Endothelial cell of umbilical vein (primary cell): Measurements from ENCODE around the gene STAT4. TPM values are rescaled to one million over a fixed set of nuclear protein-coding genes. Genes with fewer than 3 reads are reported as not detected.

Source experiments
- Bru-seq: library from RNA; stranded (reverse); fragments of 400-500 nt; gene quantifications from one replicate; lab custom pipeline; 2021; lab: Mats Ljungman, UMichigan
- BruChase-seq, 2 experiments: library from RNA; stranded (reverse); fragments of 400-500 nt; gene quantifications; one replicate each; lab custom pipeline; 2021; lab: Mats Ljungman, UMichigan
- BruUV-seq: library from RNA; stranded (reverse); fragments of 400-500 nt; replicated peaks from 2 replicates; lab custom pipeline; 2021; lab: Mats Ljungman, UMichigan
- CTCF ChIA-PET: fragments of 300-600, 350-600 bp; sonication (Branson Sonifier 250); formaldehyde crosslinking; loops from one replicate; lab custom pipeline; 2021; ENCODE audit warnings: antibody characterized with exemption, inconsistent platforms; lab: Charles Lee
- POLR2A ChIA-PET: fragments of 300-600, 350-600 bp; sonication (Branson Sonifier 250); formaldehyde crosslinking; loops from one replicate; lab custom pipeline; 2021; ENCODE audit warnings: antibody characterized with exemption, inconsistent platforms; lab: Charles Lee
- DNase-seq: peaks from one replicate; pipeline ENCODE4 v3.0.0-alpha.2; 2011; ENCODE audit warnings: low read depth, low spot score
- FAIRE-seq: peaks from 2 replicates; lab custom pipeline; 2011; peaks lifted over from hg19 to GRCh38; lab: Jason Lieb, UNC
- H2AFZ ChIP-seq: 2 replicates; pipeline ENCODE4 v1.6.0; 2012; ENCODE audit warnings: low read depth, low read length, control low read depth, inconsistent platforms
- H3K27ac ChIP-seq: 2 replicates; pipeline ENCODE4 v1.5.1; 2011; ENCODE audit warnings: low read depth, mild to moderate bottlenecking, control low read depth, low read length, moderate library complexity; ENCODE audit not compliant: insufficient read depth
- H3K27me3 ChIP-seq, 2 experiments: 2 replicates each; pipeline versions ENCODE4 v1.6.0 to v1.6.1; 2011; ENCODE audit warnings: low read length in 2 of 2, mixed read lengths in 1 of 2; ENCODE audit not compliant: control insufficient read depth in 2 of 2, insufficient read depth in 2 of 2
- H3K36me3 ChIP-seq, 2 experiments: 2 replicates in 1 of 2; 3 replicates in 1 of 2; pipeline ENCODE4 v1.5.1; 2011; ENCODE audit warnings: low read length in 2 of 2, mild to moderate bottlenecking in 1 of 2, moderate library complexity in 1 of 2; ENCODE audit not compliant: control insufficient read depth in 2 of 2, insufficient read depth in 2 of 2; ENCODE audit errors: extremely low read depth in 1 of 2
- H3K4me1 ChIP-seq: 3 replicates; pipeline ENCODE4 v1.5.1; 2011; ENCODE audit warnings: mild to moderate bottlenecking, low read length; ENCODE audit not compliant: control insufficient read depth, insufficient read depth; ENCODE audit errors: extremely low read depth
- H3K4me2 ChIP-seq: 2 replicates; pipeline ENCODE4 v1.6.1; 2011; ENCODE audit warnings: low read length, control low read depth, mixed read lengths; ENCODE audit not compliant: insufficient read depth
- H3K4me3 ChIP-seq, 3 experiments: fragments of 200-600 bp in 1 of 3; sonication (generic), shearing (Covaris generic) in 1 of 3; replicated peaks in 1 of 3; 2 replicates each; pipeline ENCODE4 v1.5.1; 2011 to 2016; ENCODE audit warnings: control low read depth in 3 of 3, low read length in 3 of 3, mild to moderate bottlenecking in 2 of 3, inconsistent platforms in 1 of 3, low read depth in 1 of 3, moderate library complexity in 1 of 3; ENCODE audit not compliant: insufficient read depth in 1 of 3
- H3K79me2 ChIP-seq: 2 replicates; pipeline ENCODE4 v1.6.0; 2012; ENCODE audit warnings: low read length, inconsistent platforms; ENCODE audit not compliant: control insufficient read depth, insufficient read depth
- H3K9ac ChIP-seq: replicated peaks from 2 replicates; pipeline ENCODE3; 2011; ENCODE audit warnings: low read length, control low read depth; ENCODE audit not compliant: insufficient read depth; ENCODE audit errors: extremely low read depth
- H3K9me1 ChIP-seq: replicated peaks from 3 replicates; pipeline ENCODE4 v1.6.0; 2011; ENCODE audit warnings: mild to moderate bottlenecking, low read length; ENCODE audit not compliant: control insufficient read depth, insufficient read depth; ENCODE audit errors: extremely low read depth
- H3K9me3 ChIP-seq: replicated peaks from 2 replicates; pipeline ENCODE4 v1.5.1; 2012; ENCODE audit warnings: low read length, inconsistent platforms; ENCODE audit not compliant: control insufficient read depth, insufficient read depth
- H4K20me1 ChIP-seq: replicated peaks from 2 replicates; pipeline ENCODE3; 2011; ENCODE audit warnings: mild to moderate bottlenecking, low read length; ENCODE audit not compliant: control insufficient read depth, insufficient read depth; ENCODE audit errors: extremely low read depth
- CTCF ChIP-seq, 2 donors: IDR thresholded peaks; 1 replicate in 1 of 2; 2 replicates in 1 of 2; pipeline ENCODE4 v1.5.1; 2011; ENCODE audit warnings: low read length in 2 of 2, mild to moderate bottlenecking in 2 of 2, moderate library complexity in 2 of 2, control low read depth in 1 of 2, inconsistent platforms in 1 of 2, low read depth in 1 of 2; ENCODE audit not compliant: insufficient read depth in 1 of 2; ENCODE audit errors: extremely low read depth in 1 of 2
- EZH2 ChIP-seq: IDR thresholded peaks from 2 replicates; pipeline ENCODE4 v1.6.1; 2012; ENCODE audit warnings: borderline replicate concordance, low read depth, mild to moderate bottlenecking, moderate library complexity, low read length, inconsistent platforms; ENCODE audit not compliant: severe bottlenecking
- FOS ChIP-seq: IDR thresholded peaks from 2 replicates; pipeline ENCODE4 v1.6.1; 2011; ENCODE audit warnings: mild to moderate bottlenecking, low read length, moderate library complexity, borderline replicate concordance; ENCODE audit not compliant: insufficient read depth
- GATA2 ChIP-seq: IDR thresholded peaks from 2 replicates; pipeline ENCODE4 v1.7.0; 2011; ENCODE audit warnings: low read depth, mild to moderate bottlenecking, moderate library complexity, mixed read lengths, low read length; ENCODE audit not compliant: insufficient read length, insufficient read depth
- JUN ChIP-seq: IDR thresholded peaks from 2 replicates; pipeline ENCODE4 v1.6.1; 2011; ENCODE audit warnings: borderline replicate concordance, low read depth; ENCODE audit not compliant: insufficient read length, insufficient read depth
- MYC ChIP-seq: IDR thresholded peaks from one replicate; pipeline ENCODE4 v1.6.1; 2011; ENCODE audit warnings: mild to moderate bottlenecking, low read depth, low read length
- POLR2A ChIP-seq: IDR thresholded peaks from 2 replicates; pipeline ENCODE4 v1.6.1; 2012; ENCODE audit warnings: low read depth, mild to moderate bottlenecking, control low read depth, low read length
- POLR2AphosphoS5 ChIP-seq: IDR thresholded peaks from 2 replicates; pipeline ENCODE4 v1.6.1; 2012; ENCODE audit warnings: low read depth, mild to moderate bottlenecking, control low read depth, low read length, moderate library complexity; ENCODE audit not compliant: insufficient read depth
- dilution Hi-C: fragments of 300-500 bp; cut with MboI; formaldehyde crosslinking; loops from one replicate; pipeline ENCODE4 v1.15.0; 2019; ENCODE audit warnings: low sequenced_read_pairs; ENCODE audit not compliant: extremely low pct_ligation_motif_present
- intact Hi-C: fragments of 100-400 bp; cut with micrococcal nuclease; formaldehyde crosslinking; loops from one replicate; pipeline ENCODE4 v1.10.0; 2022
- long read RNA-seq: library from polyadenylated mRNA; stranded (forward); transcript quantifications from one replicate; pipeline ENCODE4 v2.0.0, GENCODE V29; 2021
- polyA minus RNA-seq, 3 experiments: library from RNA; depleted of rRNA, polyadenylated mRNA; stranded (reverse); fragments of >200 nt; gene quantifications; 1 replicate in 1 of 3; 2 replicates in 2 of 3; pipeline ENCODE4 v1.2.3, GENCODE V29; 2011
- polyA plus RNA-seq, 4 experiments: library from polyadenylated mRNA; depleted of rRNA in 3 of 4; stranded (reverse) in 3 of 4; unstranded in 1 of 4; fragments of >200 nt; gene quantifications; 2 replicates each; pipeline versions ENCODE4 v1.2.1 to v1.2.3, GENCODE V29; 2011 to 2012; ENCODE audit warnings: missing spikeins in 1 of 4
- total RNA-seq: library from RNA; stranded (reverse); gene quantifications from 2 replicates; pipeline ENCODE4 v1.2.3, GENCODE V29; 2021
- TF ChIP-seq, protein P1 (sequence below): IDR thresholded peaks from 2 replicates; pipeline ENCODE4 v1.6.1; 2011; ENCODE audit not compliant: insufficient read depth, insufficient read length

The STAT4 gene
- total RNA-seq = 0.46 and 0.88 TPM in 2 replicates
- 0.97 and 1.2 TPM in 2 replicates for polyA plus RNA-seq
- polyA plus RNA-seq (2011; cell fraction: cytosol; rRNA removed) = 1.3 and 1.5 TPM in 2 replicates
- 5.6 and 6.0 TPM in 2 replicates for polyA plus RNA-seq (2011; cell fraction: nucleus; rRNA removed)
- 0.58 and 0.76 TPM in 2 replicates for polyA plus RNA-seq (2012)
- polyA minus RNA-seq = 1.3 and 2.0 TPM in 2 replicates
- polyA minus RNA-seq (2011; cell fraction: cytosol; rRNA and poly(A)+ RNA removed) = not detected
- polyA minus RNA-seq (2011; cell fraction: nucleus; rRNA and poly(A)+ RNA removed) = 7.3 and 7.5 TPM in 2 replicates
- percentile 26 among the genes with signal in this experiment for Bru-seq, nascent RNA
- percentile 13 among the genes with signal in this experiment for BruChase-seq, experiment 1, labeled RNA remaining after a 6-hour chase
- percentile 13 among the genes with signal in this experiment for BruChase-seq, experiment 2, labeled RNA remaining after a 2-hour chase
- long read RNA-seq = 0 reads

GRCh38 chr2:191150600-191151330 lies at the start of gene STAT4:
TSS of gene STAT4 (minus strand) at chr2:191150994. CDS start at chr2:191148203, 2,791 bp downstream.
- Histone ChIP-seq H3K9me3 (no peaks in the 10 kb centered on the region), H3K4me3 (peak within 1 kb of the TSS; percentile 13 to 54 (median 45)), H3K79me2 (no peaks in the 10 kb centered on the region), H3K27me3 (peaks cover 3 to 6% of the 10 kb centered on the region in 2 experiments), H3K36me3 (no peaks in the 10 kb centered on the region), H3K9ac (no peak within 1 kb of the TSS), H2AFZ (peak within 1 kb of the TSS; percentile 77), H3K4me2 (peak within 1 kb of the TSS; percentile 82), H3K27ac (no peak within 1 kb of the TSS), H3K4me1 (no peaks in the 10 kb centered on the region), H3K9me1 (no peaks in the 10 kb centered on the region), H4K20me1 (no peaks in the 10 kb centered on the region)
- TF ChIP-seq, protein P1, sequence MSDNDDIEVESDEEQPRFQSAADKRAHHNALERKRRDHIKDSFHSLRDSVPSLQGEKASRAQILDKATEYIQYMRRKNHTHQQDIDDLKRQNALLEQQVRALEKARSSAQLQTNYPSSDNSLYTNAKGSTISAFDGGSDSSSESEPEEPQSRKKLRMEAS = no peak
- TF ChIP-seq JUN = no peak
- no peak for TF ChIP-seq FOS
- no peak for TF ChIP-seq MYC
- no peak for TF ChIP-seq POLR2A
- no peak for TF ChIP-seq GATA2
- TF ChIP-seq POLR2AphosphoS5 = no peak
- no peak for TF ChIP-seq CTCF (IDR thresholded peaks at IDR 0.05; ENCODE audit: extremely low read depth in 1 of 2, insufficient read depth in 1 of 2, low read depth in 1 of 2, low read length in 2 of 2)
- no peak for TF ChIP-seq EZH2
- intact Hi-C loops (no loop called here), dilution Hi-C loops (no loop called here)
- DNase-seq = peak; percentile 58
- BruUV-seq = no TSS peak
- ChIA-PET CTCF (interaction anchor here (0.7 to 7.5 kb wide), 6 partner anchors 14 to 100 kb away, joined by 3 to 358 read pairs (median 3); no protein-coding TSS in a partner anchor), POLR2A (no interaction called here)
- peak; percentile 72 for FAIRE-seq
